Erythroblast (primary cell): ENCODE results near the gene TMUB2.

Experiments used
- GATA1 ChIP-seq: IDR thresholded peaks from 2 replicates; pipeline ENCODE4 v1.6.1; 2011; ENCODE audit warnings: low read depth, mild to moderate bottlenecking, control low read depth, low read length, moderate library complexity
- POLR2A ChIP-seq: IDR thresholded peaks from 2 replicates; pipeline ENCODE4 v1.6.1; 2011; ENCODE audit warnings: mild to moderate bottlenecking, low read length

DNA sequence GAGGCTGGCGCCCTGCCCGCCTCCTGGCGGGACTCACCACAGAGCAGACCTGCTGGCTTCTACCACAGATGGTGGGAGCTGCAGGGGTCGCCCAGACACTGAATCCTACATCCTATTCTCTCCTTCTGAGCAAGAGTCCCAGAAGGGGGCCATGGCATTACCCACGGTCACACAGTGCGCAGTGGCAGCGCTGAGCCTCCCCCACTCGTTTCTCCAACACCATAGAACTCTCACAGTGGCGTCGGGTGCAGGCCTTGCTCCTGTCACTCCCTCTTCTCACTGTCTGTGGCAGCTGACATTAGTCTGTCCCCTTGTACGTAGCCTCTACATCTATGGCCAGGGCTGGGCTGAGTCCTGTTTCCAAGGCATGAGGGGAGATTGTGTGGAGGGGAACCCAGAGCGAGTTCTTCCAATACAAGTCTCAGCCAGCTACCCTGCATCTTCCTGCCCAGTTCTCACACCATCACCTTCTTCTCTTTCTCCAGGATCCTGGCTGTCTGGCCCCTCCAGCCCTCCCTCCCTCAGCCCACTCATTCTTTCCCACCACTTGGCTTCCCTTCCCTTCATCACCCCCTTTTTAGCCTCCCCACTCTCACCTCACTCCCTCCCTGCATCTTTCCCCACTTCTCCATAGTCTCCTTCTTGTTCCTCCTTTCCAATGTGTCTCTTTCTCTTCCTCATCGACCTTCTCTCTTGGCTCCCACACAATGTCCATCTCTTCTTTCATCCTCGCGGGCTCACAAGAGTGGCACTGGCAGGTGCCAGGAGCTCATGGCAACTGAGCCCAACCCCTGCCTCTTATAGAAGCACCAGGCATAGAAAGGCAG lies 26.8 kb downstream of the TMUB2 start:
- TF ChIP-seq POLR2A (peak; percentile 55), GATA1 (no peak)
